HEK293 (cell line): Measurements from ENCODE around the gene INPP5F.

Experiments
- CTCF ChIP-seq: fragments of 450-650 bp; formaldehyde crosslinking; IDR thresholded peaks from 2 replicates; pipeline ENCODE4 v1.5.1; 2016; ENCODE audit warnings: missing biosample characterization, missing genetic modification characterization
- PBX3 ChIP-seq: sonication (generic); formaldehyde crosslinking; IDR thresholded peaks from 2 replicates; pipeline ENCODE4 v1.8.1; 2022; ENCODE audit warnings: mild to moderate bottlenecking, moderate library complexity, missing genetic modification reagents
- PRDM2 ChIP-seq: fragments of 450-650 bp; formaldehyde crosslinking; IDR thresholded peaks from 2 replicates; pipeline ENCODE4 v1.5.1; 2016; ENCODE audit warnings: missing biosample characterization, missing genetic modification characterization, borderline replicate concordance
- REST ChIP-seq: fragments of 450-650 bp; formaldehyde crosslinking; IDR thresholded peaks from 2 replicates; pipeline ENCODE4 v1.5.1; 2016; ENCODE audit warnings: missing biosample characterization, missing genetic modification characterization
- YY1 ChIP-seq: fragments of 450-650 bp; formaldehyde crosslinking; IDR thresholded peaks from 2 replicates; pipeline ENCODE4 v1.5.1; 2018; ENCODE audit warnings: missing biosample characterization, missing genetic modification characterization
- ZNF274 ChIP-seq, 2 experiments: fragments of 200-500 bp in 1 of 2; fragments of 450-650 bp in 1 of 2; sonication (Bioruptor generic) in 1 of 2; formaldehyde crosslinking in 1 of 2; IDR thresholded peaks; 2 replicates each; pipeline versions ENCODE4 v1.5.1 to v1.6.1; 2014 to 2016; ENCODE audit warnings: borderline replicate concordance in 1 of 2, inconsistent platforms in 1 of 2, low read length in 1 of 2, missing biosample characterization in 1 of 2, missing genetic modification characterization in 1 of 2
- ZNF704 ChIP-seq: fragments of 450-650 bp; formaldehyde crosslinking; IDR thresholded peaks from 2 replicates; pipeline ENCODE4 v1.5.1; 2016; ENCODE audit warnings: missing biosample characterization, missing genetic modification characterization

GRCh38 chr10:119829429-119829828 lies 103.6 kb downstream of the INPP5F start:
- TF ChIP-seq ZNF704 (tag by site-specific recombination) = no peak
- no peak for TF ChIP-seq REST (tag by site-specific recombination)
- no peak for TF ChIP-seq ZNF274 (IDR thresholded peaks at IDR 0.05; ENCODE audit: low read length)
- no peak for TF ChIP-seq ZNF274 (tag by site-specific recombination; IDR thresholded peaks at IDR 0.05; ENCODE audit: borderline replicate concordance)
- no peak for TF ChIP-seq PBX3 (CRISPR knock-in tag)
- no peak for TF ChIP-seq CTCF (tag by site-specific recombination)
- TF ChIP-seq PRDM2 (tag by site-specific recombination) = no peak
- no peak for TF ChIP-seq YY1 (tag by site-specific recombination)
